ENCODE results near the gene MCL1.
"Not testable (repeated sequence)": the region's sequence is repeated elsewhere in the genome, so short reads cannot be mapped to it uniquely, and the experiment has no call there.

The MCL1 gene

DNA sequence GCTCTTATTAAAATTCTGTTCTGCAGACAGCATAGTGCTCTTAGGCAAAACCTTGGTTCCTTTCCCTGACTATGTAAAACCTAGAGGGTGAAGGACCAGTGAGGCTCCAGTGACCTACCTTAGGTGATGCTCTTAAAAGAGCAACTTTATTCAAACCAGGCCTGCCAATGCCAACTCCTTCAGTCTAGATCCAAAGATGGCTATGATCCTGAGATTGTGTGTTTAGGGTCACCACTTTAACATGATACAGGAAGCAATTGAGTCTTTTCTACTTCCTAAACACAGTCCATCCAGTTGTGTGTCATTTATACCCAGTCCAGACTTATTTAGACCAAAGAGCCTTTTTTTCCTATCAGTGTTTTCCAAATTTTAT lies 10.8 kb downstream of the MCL1 start:
- DNase-seq (ENCODE audit: low spot score): no peak

DNA sequence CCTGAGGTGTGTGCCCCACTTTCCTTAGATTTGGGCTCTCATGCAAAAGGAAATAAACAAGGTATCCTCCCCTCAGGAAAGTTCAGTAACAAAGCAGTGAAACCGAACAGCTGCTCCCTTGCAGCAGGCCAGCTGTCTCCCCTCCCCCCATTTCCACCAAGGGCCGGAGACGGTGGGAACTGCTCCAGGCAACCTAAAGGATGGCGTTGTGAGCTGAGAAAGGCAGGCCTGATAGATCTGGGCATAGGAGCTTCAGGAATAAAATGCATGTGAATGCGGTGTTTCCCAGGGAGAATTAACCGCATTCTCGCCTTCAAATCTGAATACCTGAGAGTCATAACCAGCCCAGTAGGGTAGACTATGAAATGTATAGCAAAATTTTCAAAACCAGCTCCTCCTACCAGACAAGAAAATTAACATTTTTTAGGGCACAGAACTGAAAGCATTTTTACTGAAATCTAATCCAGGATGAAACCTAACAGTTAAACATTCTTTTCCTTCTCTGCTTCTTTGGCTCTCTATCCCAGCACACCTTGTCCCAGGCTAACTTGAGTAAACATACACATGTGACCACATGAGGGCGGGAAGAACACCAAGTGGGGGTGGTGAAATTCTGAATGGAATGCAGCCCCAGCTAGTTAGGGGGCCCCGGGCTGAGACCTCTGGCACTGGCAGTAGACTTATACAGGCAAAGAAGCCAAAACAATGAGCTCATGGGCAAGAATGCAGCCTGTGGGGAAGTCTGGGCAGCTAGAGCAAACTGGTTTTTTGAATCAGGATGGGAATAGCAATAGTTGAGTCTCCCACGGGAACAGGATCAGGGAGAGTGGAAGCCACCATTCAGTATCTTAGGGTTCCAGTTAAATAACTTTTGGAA lies 11.5 kb downstream of the MCL1 start:
- peak; percentile 65 for DNase-seq (ENCODE audit: low spot score)

- no peak for DNase-seq (ENCODE audit: low spot score)
Observed at GRCh38 chr1:150567341-150567716, 12.1 kb downstream of the MCL1 start.

GRCh38 chr1:150566589-150567340 lies 12.6 kb downstream of the MCL1 start:
- no peak for DNase-seq (ENCODE audit: low spot score)

- not testable (repeated sequence) for DNase-seq (ENCODE audit: low spot score)
Observed at GRCh38 chr1:150565240-150565991, 14.0 kb downstream of the MCL1 start.

DNA sequence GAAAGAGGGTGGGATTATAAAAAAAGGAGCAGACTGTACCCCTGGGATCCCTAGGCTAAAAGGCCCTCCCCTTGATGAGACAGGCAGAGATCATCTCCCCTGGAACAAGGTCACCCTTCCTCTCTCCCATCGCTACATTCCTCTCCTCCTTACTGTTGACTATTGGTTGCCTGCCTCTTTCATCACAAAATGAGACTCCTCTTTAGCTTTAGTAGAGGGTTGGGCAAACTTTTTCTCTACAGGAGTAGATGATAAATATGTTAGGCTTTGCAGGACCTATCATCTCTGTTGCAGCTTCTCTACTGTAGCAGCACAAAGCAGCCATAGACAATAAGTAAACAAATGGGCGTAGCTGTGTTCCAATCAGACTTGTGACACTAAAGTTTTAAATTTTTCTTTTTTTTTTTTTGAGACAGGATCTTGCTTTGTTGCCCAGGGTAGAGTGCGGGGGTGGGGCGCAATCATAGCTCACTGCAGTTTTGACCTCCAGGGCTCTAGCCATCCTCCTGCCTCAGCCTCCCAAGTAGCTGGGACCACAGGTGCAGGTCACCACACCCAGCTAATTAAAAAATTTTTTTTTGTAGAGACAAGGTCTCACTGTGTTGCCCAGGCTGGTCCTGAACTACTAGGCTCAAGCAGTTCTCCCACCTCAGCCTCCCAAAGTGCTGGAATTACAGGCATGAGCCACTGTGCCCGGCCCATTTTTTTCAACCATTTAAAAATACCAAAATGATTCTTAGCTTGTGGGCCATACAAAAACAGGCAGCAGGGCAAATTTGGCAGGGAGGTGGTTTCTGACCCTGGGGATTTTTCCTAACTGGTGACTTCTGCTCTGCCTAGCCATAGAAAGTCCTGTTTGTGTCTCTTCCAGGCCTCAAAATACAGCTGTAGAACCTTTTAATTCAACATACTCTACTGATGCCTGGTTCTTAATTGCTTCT lies 15.1 kb downstream of the MCL1 start:
- DNase-seq (ENCODE audit: low spot score): no peak

- DNase-seq (ENCODE audit: low spot score): no peak
Observed at GRCh38 chr1:150563340-150564038, 15.9 kb downstream of the MCL1 start.

DNA sequence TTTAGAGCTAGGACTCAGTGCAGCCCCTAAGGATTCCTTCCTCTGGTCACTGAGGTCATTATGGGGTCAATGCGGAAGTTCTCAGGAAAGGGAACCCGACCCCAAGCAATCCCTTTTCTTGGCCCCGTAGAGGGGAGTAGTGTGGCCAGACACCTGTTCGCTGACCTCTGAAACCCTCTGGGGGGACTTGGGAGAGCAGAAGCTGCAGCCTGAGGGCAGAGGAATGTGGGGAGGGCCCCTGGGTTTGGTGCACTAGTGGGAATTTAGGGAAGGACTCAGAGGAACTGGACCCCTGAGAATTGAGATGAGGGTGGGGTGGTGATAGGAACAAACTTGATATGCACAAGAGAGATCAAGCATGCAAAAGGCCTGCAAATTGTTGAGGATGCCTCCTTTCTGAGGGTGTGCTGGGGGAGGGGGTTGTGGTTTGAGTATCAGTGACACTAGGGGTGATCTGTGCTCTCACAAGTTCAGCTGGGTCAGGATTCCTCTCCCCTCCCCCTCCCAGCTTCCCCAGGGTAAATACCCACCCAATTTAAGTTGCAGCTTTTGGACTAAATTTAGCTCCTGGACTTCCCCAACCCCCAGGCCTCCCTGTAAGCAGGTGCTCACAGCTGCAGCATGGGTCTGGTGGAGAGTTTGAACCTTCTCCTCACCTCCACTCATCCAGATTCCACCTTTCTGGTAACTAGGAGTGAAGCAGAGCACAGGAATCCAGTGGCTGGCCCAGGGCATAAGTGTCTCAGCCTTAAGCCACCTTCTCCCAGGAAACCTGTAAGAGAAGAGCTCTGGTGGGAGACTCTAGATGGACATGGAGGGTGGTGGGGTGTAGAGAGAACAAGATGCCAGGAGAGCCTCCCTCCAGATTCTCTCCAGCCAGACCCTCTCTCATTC lies 16.7 kb downstream of the MCL1 start:
- no peak for DNase-seq (ENCODE audit: low spot score)

DNA sequence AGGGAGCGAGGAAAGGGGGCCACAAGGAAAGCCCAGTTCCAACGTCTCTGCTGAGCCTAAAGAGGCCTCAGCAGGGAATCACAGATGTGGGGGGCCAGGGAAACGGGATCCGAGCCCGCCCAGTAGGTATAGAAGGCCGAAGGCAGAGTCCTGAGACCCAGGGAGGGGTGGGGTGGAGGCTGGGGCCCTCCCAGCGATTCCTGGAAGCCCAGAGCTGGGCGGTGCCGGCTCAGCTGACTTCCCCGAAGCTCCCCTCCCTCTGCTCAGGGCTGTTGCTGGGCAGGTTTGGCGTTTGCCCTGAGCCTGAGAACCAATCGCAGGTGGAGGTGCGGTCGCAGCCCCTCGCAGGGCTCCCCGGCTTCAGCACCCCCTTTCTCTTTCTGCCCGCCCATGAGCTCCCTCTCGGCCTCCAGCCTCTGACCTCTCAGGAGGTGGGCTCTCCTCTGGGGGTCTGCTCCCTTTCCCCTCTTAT lies 17.4 kb downstream of the MCL1 start:
- peak; percentile 63 for DNase-seq (ENCODE audit: low spot score)

DNA sequence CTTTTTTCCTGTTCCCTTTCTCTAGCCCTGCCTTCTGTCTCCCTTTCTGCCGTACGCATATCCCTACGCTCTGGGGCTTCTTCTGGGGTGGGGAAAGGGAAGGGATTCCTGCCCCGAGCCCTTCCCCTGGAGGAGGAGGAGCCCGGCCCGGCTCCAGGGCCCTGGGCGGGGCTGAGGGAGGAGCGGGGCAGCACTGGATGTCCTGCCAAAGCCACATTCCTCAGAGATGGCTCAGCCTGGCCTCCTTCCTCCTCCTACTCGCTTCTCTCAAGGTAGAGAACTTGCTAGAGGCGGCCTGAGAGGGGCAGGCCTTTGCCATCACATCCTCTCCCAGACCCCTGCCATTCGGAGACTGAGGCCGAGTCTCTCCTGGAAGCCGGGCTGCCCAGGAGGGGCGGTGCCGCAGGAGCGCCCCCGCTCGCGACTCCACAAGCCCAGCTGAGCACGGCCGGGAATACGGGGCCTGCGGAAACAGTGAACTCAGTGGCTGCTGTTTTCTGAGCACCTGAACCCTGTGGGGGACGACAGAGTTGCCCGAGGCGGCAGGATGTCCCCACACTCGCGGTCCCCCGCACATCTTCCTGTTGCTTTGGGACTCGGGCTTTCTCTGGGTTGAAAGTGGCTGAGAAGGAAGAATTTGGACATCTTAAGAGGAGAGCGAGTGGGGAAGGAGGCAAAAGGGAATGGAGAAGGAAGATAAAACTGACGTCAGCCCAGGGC lies 18.0 kb downstream of the MCL1 start:
- DNase-seq (ENCODE audit: low spot score): peak; percentile 86

DNA sequence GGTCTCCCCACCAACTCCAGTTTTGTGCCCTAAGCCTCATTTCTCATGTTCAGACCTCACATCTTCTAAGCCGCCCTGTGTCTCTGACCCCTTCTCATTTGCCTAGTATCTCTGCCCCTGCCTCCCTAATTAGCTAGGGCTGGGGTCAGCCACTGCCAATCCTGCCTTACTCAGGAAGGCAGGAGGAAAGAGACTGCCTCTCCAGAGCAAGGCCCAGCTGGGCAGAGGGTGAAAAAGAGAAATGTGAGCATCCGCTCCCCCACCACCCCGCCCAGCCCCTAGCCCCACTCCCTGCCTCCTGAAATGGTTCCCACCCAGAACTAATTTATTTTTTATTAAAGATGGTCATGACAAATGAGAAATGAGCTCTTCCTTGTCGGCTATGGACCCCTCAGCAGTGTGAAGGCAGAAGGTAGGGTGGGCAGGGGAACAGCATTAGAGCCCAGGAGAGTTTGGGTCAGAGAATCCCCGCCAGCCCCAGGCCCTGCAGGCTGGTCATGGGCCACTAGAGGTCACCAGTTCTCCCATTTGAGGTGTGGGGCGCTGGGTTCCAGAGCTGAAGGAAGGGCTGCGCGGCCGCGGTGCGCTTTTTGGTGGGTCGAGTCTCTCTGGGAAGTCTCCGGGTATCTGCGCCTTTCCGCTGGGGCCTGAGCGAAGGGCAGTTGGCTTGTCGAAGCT lies 18.7 kb downstream of the MCL1 start:
- DNase-seq (ENCODE audit: low spot score): no peak

DNA sequence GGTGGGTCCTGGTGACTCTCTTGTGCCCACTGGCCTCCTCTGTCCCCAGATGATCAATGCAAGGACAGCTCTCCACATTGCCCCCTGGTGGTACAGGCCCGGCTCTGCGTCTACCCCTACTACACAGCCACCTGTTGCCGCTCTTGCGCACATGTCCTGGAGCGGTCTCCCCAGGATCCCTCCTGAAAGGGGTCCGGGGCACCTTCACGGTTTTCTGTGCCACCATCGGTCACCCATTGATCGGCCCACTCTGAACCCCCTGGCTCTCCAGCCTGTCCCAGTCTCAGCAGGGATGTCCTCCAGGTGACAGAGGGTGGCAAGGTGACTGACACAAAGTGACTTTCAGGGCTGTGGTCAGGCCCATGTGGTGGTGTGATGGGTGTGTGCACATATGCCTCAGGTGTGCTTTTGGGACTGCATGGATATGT lies 19.4 kb downstream of the MCL1 start:
- DNase-seq (ENCODE audit: low spot score): peak; percentile 50

- DNase-seq (ENCODE audit: low spot score): no peak
Observed at GRCh38 chr1:150559656-150560010, 19.8 kb downstream of the MCL1 start.

- no peak for DNase-seq (ENCODE audit: low spot score)
Observed at GRCh38 chr1:150558761-150559655, 20.4 kb downstream of the MCL1 start.

DNA sequence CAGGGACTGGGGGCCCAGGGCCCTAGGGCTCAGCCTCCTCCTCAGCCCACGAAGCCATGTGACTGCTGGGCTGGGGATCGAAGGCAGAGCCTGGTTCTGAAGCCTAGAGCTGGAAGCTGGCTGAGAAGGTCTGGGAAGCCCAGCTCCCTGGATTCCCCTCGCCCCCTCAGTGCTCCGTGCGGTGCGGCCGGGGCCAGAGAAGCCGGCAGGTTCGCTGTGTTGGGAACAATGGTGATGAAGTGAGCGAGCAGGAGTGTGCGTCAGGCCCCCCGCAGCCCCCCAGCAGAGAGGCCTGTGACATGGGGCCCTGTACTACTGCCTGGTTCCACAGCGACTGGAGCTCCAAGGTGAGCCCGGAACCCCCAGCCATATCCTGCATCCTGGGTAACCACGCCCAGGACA lies 21.1 kb downstream of the MCL1 start:
- no peak for DNase-seq (ENCODE audit: low spot score)

GRCh38 chr1:150557813-150558212 lies 21.6 kb downstream of the MCL1 start:
- no peak for DNase-seq (ENCODE audit: low spot score)

DNA sequence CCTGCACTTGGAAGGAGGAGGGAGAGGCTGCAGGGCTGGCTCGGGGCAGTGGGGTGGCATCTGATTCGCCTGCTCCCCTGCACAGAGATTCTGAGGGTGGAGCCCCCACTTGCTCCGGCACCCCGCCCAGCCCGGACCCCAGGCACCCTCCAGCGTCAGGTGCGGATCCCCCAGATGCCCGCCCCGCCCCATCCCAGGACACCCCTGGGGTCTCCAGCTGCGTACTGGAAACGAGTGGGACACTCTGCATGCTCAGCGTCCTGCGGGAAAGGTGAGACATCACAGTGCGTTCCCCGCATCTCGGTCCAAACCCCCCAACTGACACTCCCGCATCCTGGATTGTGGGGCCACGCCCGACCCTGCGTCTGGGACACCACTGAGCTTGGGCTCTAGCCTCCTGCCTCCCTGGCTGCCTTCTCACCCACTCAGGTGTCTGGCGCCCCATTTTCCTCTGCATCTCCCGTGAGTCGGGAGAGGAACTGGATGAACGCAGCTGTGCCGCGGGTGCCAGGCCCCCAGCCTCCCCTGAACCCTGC lies 22.3 kb downstream of the MCL1 start:
- DNase-seq (ENCODE audit: low spot score): no peak
